GM21390 (cell line): ENCODE data around the gene COMTD1.

Source experiments
- ATAC-seq: cut with Tn5 transposase; IDR thresholded peaks from one replicate; pipeline ENCODE4 v1.9.1; 2021; ENCODE audit not compliant: unreplicated experiment

The COMTD1 gene

GRCh38 chr10:75235375-75236177, at the start of gene COMTD1:
COMTD1 (minus strand) TSS chr10:75235957; CDS start chr10:75235928, 29 bp downstream.
- ATAC-seq: peak; percentile 67

DNA sequence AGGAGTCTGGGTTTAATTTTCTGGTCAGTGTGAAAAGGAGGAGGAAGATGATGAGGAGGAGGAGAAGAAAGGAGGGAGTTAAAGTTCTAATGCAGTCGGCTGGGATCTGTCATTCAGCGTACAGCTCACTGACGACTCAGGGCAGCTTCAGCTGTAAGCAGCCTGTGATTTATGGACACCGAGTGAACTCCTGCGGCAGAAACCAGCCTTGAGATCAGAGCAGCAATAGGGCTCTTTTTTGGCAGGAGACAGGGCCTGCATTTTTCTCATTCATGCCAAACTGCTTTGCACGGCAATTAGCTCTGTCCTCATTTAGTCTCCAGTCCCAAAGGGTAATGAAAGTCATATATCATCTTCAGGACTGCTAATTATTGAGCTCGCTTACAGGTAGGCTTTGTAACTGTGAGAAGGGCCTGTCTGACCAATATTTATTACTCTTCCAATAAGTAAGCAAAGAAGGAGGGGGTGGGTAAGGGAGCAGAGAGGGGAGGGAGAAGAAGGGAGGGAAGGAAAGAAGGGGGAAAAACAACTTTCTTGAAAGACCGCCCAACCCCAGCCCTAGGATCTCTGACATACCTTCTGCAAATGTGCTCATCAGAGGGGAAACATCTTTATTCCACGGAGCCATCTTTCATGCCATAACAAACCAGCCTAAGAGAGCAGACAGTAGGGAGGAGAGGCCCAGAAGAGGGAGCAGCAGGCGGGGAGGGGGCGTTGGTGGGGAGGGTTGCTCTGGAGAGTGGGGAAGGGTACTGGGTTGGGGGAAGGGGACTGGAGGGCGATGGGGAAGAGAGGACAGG, 48.1 kb upstream of the COMTD1 start:
- ATAC-seq: no peak

GRCh38 chr10:75283078-75283670, 47.4 kb upstream of the COMTD1 start:
- no peak for ATAC-seq

GRCh38 chr10:75281974-75282373, 46.2 kb upstream of the COMTD1 start:
- ATAC-seq: no peak

DNA sequence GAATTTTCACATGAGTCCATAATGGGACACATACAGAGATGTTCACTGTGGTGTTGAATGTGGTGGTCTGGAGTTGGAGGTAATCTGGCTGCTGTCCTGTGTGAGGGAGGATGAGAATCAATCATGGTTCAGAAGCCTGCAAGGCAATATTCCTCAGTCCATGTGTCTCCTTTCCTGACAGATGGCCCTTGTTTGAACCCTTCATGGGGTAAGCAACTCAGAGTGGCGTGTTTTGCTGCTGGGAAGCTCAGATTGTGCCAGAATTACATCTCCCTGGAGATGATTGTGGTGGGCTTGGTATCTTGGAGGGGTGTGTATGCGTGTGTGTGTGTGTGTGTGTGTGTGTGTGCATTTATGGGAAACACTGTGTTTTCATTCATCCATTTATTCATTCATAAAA, 44.5 kb upstream of the COMTD1 start:
- ATAC-seq: no peak

- no peak for ATAC-seq
Observed at GRCh38 chr10:75276069-75276872, 40.5 kb upstream of the COMTD1 start.

GRCh38 chr10:75272896-75273295, 37.1 kb upstream of the COMTD1 start:
- ATAC-seq: no peak

- ATAC-seq: no peak
Observed at GRCh38 chr10:75272094-75272493, 36.3 kb upstream of the COMTD1 start.

DNA sequence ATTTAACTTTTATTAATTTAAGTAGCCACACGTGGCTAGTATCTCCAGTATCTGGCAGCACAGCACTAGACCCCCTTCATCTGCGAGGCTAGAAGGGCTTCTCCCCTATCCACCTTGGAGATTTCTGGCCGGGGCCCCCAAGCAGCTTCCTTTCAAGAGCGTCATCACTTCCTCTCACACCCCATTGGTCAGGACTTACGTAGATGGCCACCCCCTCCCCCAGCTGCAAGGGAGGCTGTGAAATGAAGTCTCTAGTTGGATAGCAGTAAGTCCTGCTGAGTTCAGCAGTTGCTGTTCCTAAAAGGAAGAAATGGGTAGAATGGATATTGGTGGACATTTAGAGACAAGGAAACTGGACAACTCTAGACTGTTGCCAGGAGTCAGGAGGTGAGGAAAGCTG, 33.8 kb upstream of the COMTD1 start:
- ATAC-seq: no peak

DNA sequence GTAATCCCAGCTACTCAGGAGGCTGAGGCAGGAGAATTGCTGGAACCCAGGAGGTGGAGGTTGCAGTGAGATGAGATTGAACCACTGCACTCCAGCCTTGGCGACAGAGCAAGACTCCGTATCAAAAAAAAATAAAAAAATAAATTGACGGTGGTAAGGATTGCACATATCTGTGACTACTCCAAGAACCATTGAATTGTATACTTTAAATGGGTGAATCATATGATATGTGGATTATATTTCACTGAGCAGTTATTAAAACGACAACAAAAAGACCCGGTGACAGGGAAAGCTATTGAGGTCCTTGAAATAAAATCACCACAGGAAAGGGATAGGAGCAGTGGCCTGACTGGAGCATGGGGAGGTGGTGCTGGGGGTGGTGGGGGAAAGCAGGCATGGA, 31.2 kb upstream of the COMTD1 start:
- no peak for ATAC-seq

DNA sequence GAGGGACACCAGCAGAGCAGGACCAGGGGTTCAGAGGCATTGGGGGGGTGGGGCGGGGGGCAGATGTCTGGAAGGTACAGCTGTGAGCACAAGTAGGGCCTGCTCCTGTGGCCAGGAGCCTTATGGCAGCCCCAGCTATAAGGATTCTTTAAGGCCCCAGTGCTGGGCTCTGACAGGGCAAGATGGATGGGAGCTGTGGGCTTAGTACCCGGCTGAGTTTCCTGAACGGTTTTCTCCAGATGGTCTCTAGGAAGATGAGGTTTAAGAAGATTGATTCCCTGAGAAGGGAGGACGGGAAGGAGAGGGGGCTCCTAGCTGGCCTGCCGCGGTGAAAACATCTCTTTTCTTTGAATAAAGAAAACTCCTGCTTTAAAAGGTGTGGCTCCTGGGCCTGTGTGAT, 30.1 kb upstream of the COMTD1 start:
- no peak for ATAC-seq

GRCh38 chr10:75263806-75264205, 28.0 kb upstream of the COMTD1 start:
- ATAC-seq: no peak

DNA sequence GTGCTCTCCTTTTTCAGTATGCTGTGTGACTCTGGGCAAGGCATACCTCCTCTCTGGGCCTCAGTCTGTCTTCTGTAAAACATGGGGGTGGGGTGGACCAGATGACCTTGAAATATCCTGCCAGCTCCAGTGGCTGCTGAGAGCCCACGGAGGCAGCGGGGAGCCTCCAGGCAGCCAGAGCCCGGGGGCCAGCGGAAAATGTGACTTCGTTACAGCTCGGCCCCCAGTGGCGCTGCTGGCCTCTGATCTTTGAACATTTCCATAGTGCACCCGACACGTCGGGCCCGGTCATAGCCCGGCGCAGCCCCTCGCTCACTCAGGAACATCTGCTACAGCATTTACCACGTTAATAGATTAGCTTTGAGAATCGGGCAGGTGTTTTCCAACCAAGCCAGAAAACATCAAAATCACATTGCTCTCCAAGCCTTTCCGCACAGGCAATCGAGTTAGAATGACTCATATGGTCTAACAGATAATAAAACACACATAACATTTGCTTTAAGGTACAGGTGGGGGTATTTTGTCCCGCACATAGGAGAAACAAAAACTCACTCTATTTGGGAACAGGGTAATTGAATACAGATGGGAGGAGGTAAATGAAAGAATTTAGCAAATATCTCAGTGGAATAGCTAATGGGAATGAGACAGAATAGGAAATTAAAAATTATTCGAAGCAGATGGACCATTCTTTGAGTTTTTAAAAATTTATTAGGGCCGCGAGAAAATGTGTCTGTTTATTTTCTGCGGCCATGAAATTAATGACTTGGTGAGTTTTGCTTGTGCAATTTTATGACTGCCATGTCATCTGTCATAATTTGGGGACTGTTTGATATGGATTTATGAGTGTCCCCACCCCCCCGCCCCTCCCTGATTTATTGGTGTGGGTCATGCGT, 26.3 kb upstream of the COMTD1 start:
- ATAC-seq: no peak

GRCh38 chr10:75260990-75261389, 25.2 kb upstream of the COMTD1 start:
- no peak for ATAC-seq

- ATAC-seq: no peak
Observed at GRCh38 chr10:75254739-75255138, 19.0 kb upstream of the COMTD1 start.

GRCh38 chr10:75253281-75254220, 17.8 kb upstream of the COMTD1 start:
- no peak for ATAC-seq

DNA sequence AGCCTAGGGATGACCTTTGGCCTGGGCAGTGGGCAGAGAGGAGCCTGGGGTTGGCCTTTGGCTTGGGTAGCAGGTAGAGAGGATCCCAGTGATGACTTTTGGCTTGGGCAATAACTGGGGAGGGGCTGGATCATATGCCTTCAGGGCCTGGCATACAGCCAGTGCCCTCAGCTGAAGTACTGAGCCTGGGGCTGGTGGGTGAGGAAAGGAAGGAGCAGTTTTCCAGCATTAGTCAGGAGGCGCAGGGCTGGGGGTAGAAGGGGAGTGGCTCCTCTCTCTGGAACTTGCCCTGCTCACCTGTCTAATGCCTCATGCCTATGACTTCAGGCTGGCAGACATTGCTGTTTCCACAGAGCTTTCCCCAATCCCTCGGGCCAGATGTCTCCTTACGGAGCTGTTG, 15.2 kb upstream of the COMTD1 start:
- no peak for ATAC-seq

DNA sequence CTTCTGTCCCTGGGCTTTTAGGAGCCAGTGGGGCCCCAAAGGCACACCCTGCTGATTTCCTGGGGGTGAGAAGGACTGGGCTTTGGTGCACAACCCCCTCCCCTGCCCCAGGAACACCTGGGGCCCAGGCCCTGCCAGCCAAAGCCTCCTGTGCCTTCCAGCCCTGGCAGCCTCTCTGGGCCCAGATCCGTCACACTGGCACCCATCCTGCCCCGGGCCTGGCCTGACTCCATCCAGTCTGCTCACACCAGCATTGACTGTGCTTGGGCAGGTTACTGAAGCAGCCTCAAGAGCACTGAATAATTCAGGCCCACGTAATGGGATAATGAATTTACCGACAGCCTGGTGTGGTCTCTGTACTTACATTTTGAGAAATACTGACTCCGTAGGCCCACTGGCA, 12.0 kb upstream of the COMTD1 start:
- no peak for ATAC-seq

- no peak for ATAC-seq
Observed at GRCh38 chr10:75246506-75246905, 10.7 kb upstream of the COMTD1 start.
